ENCODE results near the gene ZNF750. TPM values are rescaled to one million over a fixed set of nuclear protein-coding genes. Genes with fewer than 3 reads are reported as not detected.

The ZNF750 gene
- total and polyA plus RNA-seq, 2 of the 13 experiments (the other 11 are each of a cell fraction or from before 2014, with no cell fraction given), result not detected

- TF ChIP-seq NFAT5 (CRISPR knock-in tag; IDR thresholded peaks at IDR 0.05) (no peak), ATF1 (CRISPR knock-in tag; IDR thresholded peaks at IDR 0.05) (no peak), TOE1 (CRISPR knock-in tag; IDR thresholded peaks at IDR 0.05) (no peak), AKNA (CRISPR knock-in tag; IDR thresholded peaks at IDR 0.05; ENCODE audit: borderline replicate concordance) (no peak), SMC3 (IDR thresholded peaks at IDR 0.05; ENCODE audit: low read length) (no peak), ZBTB46 (CRISPR knock-in tag; IDR thresholded peaks at IDR 0.05; ENCODE audit: borderline replicate concordance) (no peak), ZUFSP (CRISPR knock-in tag; IDR thresholded peaks at IDR 0.05; ENCODE audit: borderline replicate concordance) (no peak), FOXP1 (IDR thresholded peaks at IDR 0.05) (no peak), FOXP1 (CRISPR knock-in tag; IDR thresholded peaks at IDR 0.05) (no peak), ZNF614 (CRISPR knock-in tag; IDR thresholded peaks at IDR 0.05; ENCODE audit: borderline replicate concordance) (peak; percentile 77; the same call in 1 of the 2 replicates), CREB3 (CRISPR knock-in tag; IDR thresholded peaks at IDR 0.05) (no peak), SP4 (CRISPR knock-in tag; IDR thresholded peaks at IDR 0.05) (no peak), SP140L (CRISPR knock-in tag; IDR thresholded peaks at IDR 0.05; ENCODE audit: borderline replicate concordance) (no peak)
Measured at GRCh38 chr17:82881900-82882714, 42.3 kb upstream of the ZNF750 start (continued).
